WTC11 (cell line): ENCODE data around the gene MAP3K12. TPM values are rescaled to one million over a fixed set of nuclear protein-coding genes. Genes with fewer than 3 reads are reported as not detected.

Experiments used
- OVOL2 ChIP-seq: fragments of 250-450 bp; sonication (Bioruptor Pico); IDR thresholded peaks from 2 replicates; pipeline ENCODE4 v1.9.0; 2021; ENCODE audit warnings: mild to moderate bottlenecking, borderline replicate concordance
- ZNF121 ChIP-seq: sonication (generic); formaldehyde crosslinking; IDR thresholded peaks from 2 replicates; pipeline ENCODE4 v1.8.0; 2023; ENCODE audit warnings: missing genetic modification reagents
- total RNA-seq: library from RNA; stranded (reverse); gene quantifications from 3 replicates; pipeline ENCODE4 v1.2.3, GENCODE V29; 2021

MAP3K12 gene
- total RNA-seq, 1 experiment from 2014 or later = 23.6 TPM

- TF ChIP-seq ZNF121 (CRISPR knock-in tag) = no peak
- TF ChIP-seq OVOL2 (CRISPR knock-in tag) = no peak
Observed at GRCh38 chr12:53430116-53430515, 69.1 kb downstream of the MAP3K12 start (continued).

Other genes with a start within 250 kb of the MAP3K12 start
- gene ESPL1, start 231.2 kb downstream of the MAP3K12 start, total RNA-seq = 41.5 to 61.4 TPM (median 48.5 TPM) in 3 replicates
- 263 to 286 TPM (median 270 TPM) in 3 replicates for gene PFDN5, start 203.9 kb downstream of the MAP3K12 start, total RNA-seq
- gene MYG1, start 199.8 kb downstream of the MAP3K12 start, total RNA-seq = 84.7 to 93.1 TPM (median 92.8 TPM) in 3 replicates
- 95.8 to 104 TPM (median 98.9 TPM) in 3 replicates for gene AAAS, start 177.8 kb downstream of the MAP3K12 start, total RNA-seq
- gene SP7, start 163.1 kb downstream of the MAP3K12 start, total RNA-seq = 0.09 TPM in 1 of 3 replicates, not detected in the others
- gene SP1, start 119.3 kb downstream of the MAP3K12 start, total RNA-seq = 77.3 to 87.2 TPM (median 79.4 TPM) in 3 replicates
- not detected in 3 replicates for gene AMHR2, start 75.6 kb downstream of the MAP3K12 start, total RNA-seq
- 150 to 187 TPM (median 155 TPM) in 3 replicates for gene PRR13, start 57.7 kb downstream of the MAP3K12 start, total RNA-seq
- gene PCBP2, start 47.4 kb downstream of the MAP3K12 start, total RNA-seq = 981 to 1,004 TPM (median 984 TPM) in 3 replicates
- gene TARBP2, start 1.8 kb upstream of the MAP3K12 start, total RNA-seq = 69.0 to 74.0 TPM (median 69.1 TPM) in 3 replicates
- 0.57 to 0.80 TPM (median 0.59 TPM) in 3 replicates for gene NPFF, start 8.0 kb upstream of the MAP3K12 start, total RNA-seq
- 16.3 to 20.3 TPM (median 19.7 TPM) in 3 replicates for gene ATF7, start 126.9 kb upstream of the MAP3K12 start, total RNA-seq
- gene ATP5MC2, start 176.6 kb upstream of the MAP3K12 start, total RNA-seq = 411 to 527 TPM (median 517 TPM) in 3 replicates
- gene CALCOCO1, start 228.0 kb upstream of the MAP3K12 start, total RNA-seq = 21.2 to 28.2 TPM (median 27.0 TPM) in 3 replicates